Activated CD8-positive, alpha-beta memory T cell treated with anti-CD3 and anti-CD28 coated beads for 36 hours (primary cell): ENCODE data around the gene RNF115. TPM values are rescaled to one million over a fixed set of nuclear protein-coding genes. Genes with fewer than 3 reads are reported as not detected.
"Not testable (repeated sequence)": the region's sequence is repeated elsewhere in the genome, so short reads cannot be mapped to it uniquely, and the experiment has no call there.

Experiments
- CTCF ChIA-PET: fragments of 350-600 bp; sonication (Branson Sonifier 250); formaldehyde crosslinking; loops from one replicate; lab custom pipeline; 2021; ENCODE audit warnings: antibody characterized with exemption; lab: Charles Lee
- POLR2A ChIA-PET: fragments of 350-600 bp; sonication (Branson Sonifier 250); formaldehyde crosslinking; loops from one replicate; lab custom pipeline; 2021; ENCODE audit warnings: antibody characterized with exemption; lab: Charles Lee
- total RNA-seq, 2 experiments: library from RNA; stranded (reverse); gene quantifications; one replicate each; pipeline ENCODE4 v1.2.3, GENCODE V29; 2021

The RNF115 gene
- total RNA-seq, 2 experiments from 2014 or later: 16.3 to 16.4 TPM

DNA sequence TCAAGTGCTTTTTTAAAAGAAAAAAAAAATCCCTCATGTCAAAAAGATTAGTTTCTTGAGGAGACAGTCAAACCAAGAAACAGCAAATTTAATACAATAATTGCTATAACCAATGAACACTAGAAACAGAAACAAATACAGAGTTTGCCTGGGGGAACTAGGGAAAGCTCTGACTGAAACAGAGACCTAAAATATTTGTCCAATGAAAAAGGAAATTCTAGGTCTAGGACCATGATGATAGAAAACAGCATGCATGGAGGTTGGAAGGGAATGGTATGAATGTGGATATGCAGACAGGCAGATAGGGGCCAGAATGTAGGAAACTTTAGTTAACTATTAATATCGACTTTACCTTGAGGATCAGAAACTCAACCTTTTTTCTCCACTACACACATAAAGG is 31.4 kb downstream of the RNF115 start:
- ChIA-PET CTCF (no interaction called here), POLR2A (no interaction called here)

DNA sequence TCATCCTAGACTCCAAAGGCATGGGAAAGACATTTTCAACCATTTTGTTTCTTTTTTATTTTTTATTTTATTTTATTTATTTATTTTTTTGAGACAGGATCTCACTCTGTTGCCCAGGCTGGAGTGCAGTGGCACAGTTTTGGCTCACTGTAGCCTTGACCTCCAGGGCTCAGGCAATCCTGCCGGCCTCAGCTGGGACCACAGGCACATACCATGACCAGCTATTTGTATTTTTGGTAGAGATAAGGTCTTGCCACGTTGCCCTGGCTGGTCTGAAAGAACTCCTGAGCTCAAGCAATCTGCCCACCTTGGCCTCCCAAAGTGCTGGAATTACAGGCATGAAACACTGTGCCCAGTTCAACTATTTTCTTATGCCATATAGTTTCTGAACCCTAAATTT is 32.0 kb downstream of the RNF115 start:
- POLR2A ChIA-PET, CTCF ChIA-PET: not testable (repeated sequence)

DNA sequence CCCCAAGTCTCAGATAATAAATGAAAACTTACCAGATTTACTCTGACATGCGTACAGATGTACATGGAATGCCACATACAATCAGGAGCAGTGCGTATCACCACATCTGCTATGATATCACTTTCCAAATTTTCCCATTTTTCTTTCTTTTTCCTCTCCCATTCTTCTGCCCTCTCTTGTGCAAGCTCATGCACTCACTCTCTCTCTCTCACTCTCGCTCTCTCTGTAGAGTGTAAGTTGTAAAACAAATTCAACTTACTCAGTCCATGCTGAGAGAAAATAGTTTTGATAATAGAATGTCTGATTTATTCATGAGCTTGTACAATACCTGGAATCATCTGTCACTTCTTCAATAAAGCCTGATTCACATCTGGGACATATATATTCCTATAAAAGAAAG is 35.3 kb downstream of the RNF115 start:
- ChIA-PET CTCF (no interaction called here), POLR2A (no interaction called here)

DNA sequence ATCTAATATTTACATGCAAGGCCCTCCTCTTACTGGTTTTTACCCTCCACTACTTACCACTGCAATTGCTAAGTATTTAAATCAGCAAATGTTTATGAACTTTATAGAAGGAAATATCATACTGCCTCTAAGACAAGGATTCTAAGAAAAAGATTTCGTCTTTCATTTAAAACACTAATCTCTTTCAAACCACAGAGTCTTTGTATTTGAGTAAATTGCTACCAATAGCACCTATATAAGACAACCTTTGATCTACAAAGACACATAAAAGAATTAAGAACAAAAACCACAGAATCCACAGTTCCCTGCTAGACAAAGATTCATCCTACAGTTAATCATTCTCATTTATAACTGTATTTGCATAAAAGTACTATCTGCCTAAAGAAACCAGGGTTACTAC is 37.6 kb downstream of the RNF115 start:
- ChIA-PET CTCF (interaction anchor here (1.4 kb wide), 1 partner anchor 38 kb away, joined by 3 read pairs; the partner anchor contains the start of genes POLR3C and RNF115), POLR2A (no interaction called here)

DNA sequence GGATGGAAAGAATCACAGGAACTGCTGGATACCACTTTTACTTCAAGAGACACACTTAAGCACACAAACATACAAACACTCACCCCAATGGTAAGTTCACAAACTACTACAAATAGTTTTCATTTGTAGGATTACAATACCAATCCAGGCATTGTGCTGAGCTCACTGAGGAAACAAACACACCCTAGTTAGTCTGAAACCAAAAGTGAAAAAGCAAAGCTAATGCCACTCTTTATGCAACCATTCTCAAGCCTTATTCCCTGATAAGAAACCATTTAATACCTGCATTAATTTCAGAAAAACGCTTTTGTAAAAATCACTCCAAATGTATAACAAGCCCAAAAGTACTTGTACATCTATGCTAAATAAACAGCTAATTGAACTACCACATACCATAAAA is 38.3 kb downstream of the RNF115 start:
- ChIA-PET CTCF (interaction anchor here (1.4 kb wide), 1 partner anchor 38 kb away, joined by 3 read pairs; the partner anchor contains the start of genes POLR3C and RNF115), POLR2A (no interaction called here)

- CTCF ChIA-PET: no interaction called here
- POLR2A ChIA-PET: no interaction called here
These were observed 39.5 kb downstream of the RNF115 start for GRCh38 chr1:145784409-145784808.

- POLR2A ChIA-PET: no interaction called here
- CTCF ChIA-PET: interaction anchor here (0.7 to 1.1 kb wide), 2 partner anchors 63 to 76 kb away, joined by 3 read pairs; partner anchors contain the start of genes NUDT17 and PIAS3
These were observed 41.4 kb downstream of the RNF115 start for GRCh38 chr1:145782272-145783099.

GRCh38 chr1:145778146-145778540 is 45.8 kb downstream of the RNF115 start:
- CTCF ChIA-PET: no interaction called here
- POLR2A ChIA-PET: no interaction called here

DNA sequence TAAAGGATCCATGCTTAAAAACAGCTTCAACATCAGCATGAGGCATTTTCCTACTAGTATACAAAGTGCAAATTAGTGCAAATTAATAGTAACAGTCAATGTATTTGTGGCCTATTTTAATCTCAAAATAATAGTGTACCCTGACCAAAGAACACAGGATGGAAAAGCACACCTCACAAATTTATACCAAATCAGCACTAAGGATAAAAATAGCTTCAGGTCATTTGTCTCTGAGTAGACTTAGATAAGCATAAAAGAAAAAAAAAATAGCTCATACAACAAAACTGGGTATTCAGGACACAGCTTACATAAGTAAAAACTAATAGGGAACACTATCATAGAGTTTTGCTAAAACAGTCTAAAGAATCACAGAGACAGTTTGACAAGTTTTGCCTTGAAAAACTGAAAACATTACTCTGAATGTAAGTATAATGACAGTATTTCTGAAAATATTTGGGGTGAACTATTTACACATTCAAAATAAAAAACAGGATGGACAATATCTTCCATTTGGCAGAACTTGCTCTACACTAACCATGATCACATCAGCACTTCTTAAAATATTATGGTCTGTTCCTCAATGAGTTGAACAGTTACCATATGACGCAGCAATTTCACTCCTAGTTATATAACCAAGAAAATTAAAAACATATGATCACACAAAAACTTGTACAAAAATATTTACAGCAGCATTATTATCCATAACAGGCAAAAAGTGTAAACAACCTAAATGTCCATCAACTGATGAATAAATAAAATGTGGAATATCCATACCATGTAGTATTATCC is 46.3 kb downstream of the RNF115 start:
- POLR2A ChIA-PET: no interaction called here
- CTCF ChIA-PET: no interaction called here

DNA sequence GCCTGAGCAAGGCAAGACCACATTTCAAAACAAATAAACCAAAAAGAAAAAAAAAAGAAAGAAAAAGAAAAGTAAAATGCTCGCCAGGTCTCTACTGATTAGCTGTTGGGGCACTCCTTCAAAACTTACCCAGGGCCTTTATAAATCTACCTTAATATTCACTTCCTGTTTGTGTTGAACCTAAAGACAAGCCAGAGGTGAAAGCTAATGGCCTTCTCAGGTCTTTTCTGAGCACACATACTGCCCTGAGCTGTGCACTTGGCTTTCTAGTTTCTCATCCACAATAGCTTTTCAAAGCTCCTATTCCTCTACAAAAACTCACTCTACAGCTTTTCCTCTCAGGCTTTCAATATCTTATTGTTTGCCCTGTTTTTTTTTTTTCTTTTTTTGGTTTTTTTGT is 50.5 kb downstream of the RNF115 start:
- CTCF ChIA-PET: interaction anchor here (0.6 kb wide), 1 partner anchor 62 kb away, joined by 4 read pairs; no protein-coding TSS in a partner anchor
- POLR2A ChIA-PET: no interaction called here

GRCh38 chr1:145771056-145771455 is 52.8 kb downstream of the RNF115 start:
- ChIA-PET POLR2A (no interaction called here), CTCF (no interaction called here)

DNA sequence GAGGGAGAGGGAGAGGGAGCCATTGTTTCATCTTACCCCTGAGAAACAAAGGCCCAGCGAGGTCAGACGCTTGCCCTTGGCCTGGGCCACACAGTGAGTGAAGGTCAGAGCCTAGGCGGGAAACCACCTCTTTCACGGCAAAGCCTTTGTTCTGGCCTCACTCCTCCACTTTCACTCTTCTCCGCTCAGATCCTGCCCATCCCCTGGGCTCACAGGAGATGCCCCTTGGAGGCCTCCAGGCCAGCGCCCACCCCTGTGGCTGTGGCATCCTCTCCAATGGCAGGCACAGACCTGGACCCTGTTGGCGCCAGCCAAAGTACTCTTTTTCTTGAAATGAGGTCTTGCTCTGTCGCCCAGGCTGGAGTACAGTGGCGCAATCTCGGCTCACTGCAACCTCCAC is 55.9 kb downstream of the RNF115 start:
- CTCF ChIA-PET: not testable (repeated sequence)
- POLR2A ChIA-PET: interaction anchor here (0.7 kb wide), 1 partner anchor 11 kb away, joined by 3 read pairs; no protein-coding TSS in a partner anchor

DNA sequence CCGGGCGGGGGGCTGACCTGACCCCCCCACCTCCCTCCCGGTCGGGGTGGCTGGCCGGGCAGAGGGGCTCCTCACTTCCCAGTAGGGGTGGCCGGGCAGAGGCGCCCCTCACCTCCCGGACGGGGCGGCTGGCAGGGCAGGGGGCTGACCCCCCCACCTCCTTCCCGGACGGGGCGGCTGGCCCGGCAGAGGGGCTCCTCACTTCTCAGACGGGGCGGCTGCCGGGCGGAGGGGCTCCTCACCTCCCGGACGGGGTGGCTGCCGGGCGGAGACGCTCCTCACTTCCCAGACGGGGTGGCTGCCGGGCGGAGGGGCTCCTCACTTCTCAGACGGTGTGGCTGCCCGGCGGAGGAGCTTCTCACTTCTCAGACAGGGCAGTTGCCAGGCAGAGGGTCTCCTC is 57.0 kb downstream of the RNF115 start:
- CTCF ChIA-PET: not testable (repeated sequence)

DNA sequence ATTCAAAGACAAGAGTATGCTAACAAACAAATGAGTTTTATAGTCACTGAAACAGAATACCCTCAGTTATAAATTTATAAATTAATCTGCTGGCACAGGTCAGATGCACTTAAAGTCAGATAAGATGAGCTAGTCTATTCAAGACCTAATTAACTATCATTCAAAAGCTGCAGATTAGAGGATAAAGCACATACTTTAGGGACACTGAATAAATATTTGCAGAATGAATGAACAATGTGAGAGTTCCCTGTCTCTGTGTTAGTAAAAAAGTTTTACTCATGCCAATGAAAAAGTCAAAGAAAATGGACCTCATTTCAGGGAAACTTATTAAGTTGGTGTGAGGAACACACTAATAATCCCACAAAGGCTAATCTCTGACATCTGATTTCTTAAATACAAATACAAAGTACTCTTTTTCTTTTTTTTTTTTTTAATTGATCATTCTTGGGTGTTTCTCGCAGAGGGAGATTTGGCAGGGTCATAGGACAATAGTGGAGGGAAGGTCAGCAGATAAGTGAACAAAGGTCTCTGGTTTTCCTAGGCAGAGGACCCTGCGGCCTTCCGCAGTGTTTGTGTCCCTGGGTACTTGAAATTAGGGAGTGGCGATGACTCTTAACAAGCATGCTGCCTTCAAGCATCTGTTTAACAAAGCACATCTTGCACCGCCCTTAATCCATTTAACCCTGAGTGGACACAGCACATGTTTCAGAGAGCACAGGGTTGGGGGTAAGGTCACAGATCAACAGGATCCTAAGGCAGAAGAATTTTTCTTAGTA is 58.1 kb downstream of the RNF115 start:
- POLR2A ChIA-PET, CTCF ChIA-PET: not testable (repeated sequence)

More for the DNA sequence above, 57.0 kb downstream of the RNF115 start:
- POLR2A ChIA-PET: not testable (repeated sequence)

DNA sequence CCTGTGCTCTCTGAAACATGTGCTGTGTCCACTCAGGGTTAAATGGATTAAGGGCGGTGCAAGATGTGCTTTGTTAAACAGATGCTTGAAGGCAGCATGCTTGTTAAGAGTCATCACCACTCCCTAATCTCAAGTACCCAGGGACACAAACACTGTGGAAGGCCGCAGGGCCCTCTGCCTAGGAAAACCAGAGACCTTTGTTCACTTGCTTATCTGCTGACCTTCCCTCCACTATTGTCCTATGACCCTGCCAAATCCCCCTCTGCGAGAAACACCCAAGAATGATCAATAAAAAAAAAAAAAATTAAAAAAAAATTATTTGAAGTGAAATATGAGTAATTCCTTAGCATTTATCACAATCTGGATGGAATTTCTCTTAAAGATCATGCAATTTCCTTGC is 58.8 kb downstream of the RNF115 start:
- POLR2A ChIA-PET, CTCF ChIA-PET: not testable (repeated sequence)

DNA sequence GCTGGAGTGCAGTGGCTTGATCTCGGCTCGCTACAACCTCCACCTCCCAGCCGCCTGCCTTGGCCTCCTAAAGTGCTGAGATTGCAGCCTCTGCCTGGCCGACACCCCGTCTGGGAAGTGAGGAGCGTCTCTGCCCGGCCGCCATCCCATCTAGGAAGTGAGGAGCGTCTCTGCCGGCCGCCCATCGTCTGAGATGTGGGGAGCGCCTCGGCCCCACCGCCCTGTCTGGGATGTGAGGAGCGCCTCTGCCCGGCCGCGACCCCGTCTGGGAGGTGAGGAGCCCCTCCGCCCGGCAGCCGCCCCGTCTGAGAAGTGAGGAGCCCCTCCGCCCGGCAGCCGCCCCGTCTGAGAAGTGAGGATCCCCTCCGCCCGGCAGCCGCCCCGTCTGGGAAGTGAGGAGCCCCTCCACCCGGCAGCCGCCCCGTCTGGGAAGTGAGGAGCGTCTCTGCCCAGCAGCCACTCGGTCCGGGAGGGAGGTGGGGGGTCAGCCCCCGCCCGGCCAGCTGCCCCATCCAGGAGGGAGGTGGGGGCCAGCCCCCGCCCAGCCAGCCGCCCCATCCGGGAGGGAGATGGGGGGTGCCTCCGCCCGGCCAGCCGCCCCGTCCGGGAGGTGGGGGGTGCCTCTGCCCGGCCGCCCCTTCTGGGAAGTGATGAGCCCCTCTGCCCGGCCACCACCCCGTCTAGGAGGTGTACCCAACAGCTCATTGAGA is 59.5 kb downstream of the RNF115 start:
- POLR2A ChIA-PET, CTCF ChIA-PET: not testable (repeated sequence)

- POLR2A ChIA-PET: not testable (repeated sequence)
- CTCF ChIA-PET: interaction anchor here (1.6 kb wide), 1 partner anchor 14 kb away, joined by 4 read pairs; no protein-coding TSS in a partner anchor
These were observed 61.9 kb downstream of the RNF115 start for GRCh38 chr1:145762001-145762400.

- POLR2A ChIA-PET: not testable (repeated sequence)
- CTCF ChIA-PET: interaction anchor here (1.6 kb wide), 1 partner anchor 14 kb away, joined by 4 read pairs; no protein-coding TSS in a partner anchor
These were observed 62.4 kb downstream of the RNF115 start for GRCh38 chr1:145761498-145761897.
